ENCODE data around the gene MRPL12.

The MRPL12 gene

DNA sequence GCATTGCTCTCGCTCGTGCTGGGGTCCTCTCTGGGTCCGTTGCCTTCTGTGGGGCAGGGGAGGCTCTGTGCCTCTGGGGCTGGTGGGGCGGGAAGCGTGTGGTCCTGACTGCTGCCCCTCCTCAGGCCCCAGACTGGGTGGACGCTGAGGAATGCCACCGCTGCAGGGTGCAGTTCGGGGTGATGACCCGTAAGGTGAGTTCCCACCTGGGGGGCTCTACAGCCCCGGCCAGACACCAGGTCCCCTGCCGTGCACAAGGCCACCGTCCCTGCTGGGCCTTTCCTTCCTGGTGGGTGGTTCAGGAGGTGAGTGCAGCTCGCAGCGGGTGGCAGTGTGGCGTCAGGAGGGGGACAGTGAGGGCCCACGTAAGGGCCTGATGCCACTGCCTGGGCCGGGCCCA lies 12.6 kb upstream of the MRPL12 start:
- no peaks in the 10 kb centered on the region for H3K4me1 ChIP-seq (ENCODE audit: control insufficient read depth, insufficient read depth, low read length)
- H3K9me3 ChIP-seq (ENCODE audit: control insufficient read depth, insufficient read depth, low read depth, low read length): no peaks in the 10 kb centered on the region
- H3K4me3 ChIP-seq (ENCODE audit: low read depth, low read length): no peak overlapping the region
- H3K27ac ChIP-seq (ENCODE audit: extremely low read depth, low read depth, low read length): no peak overlapping the region
- ChIA-PET POLR2A (interaction anchor here (2.3 kb wide), 1 partner anchor 12 kb away, joined by 10 read pairs; the partner anchor contains the start of gene MRPL12), CTCF (interaction anchor here (1.0 to 1.1 kb wide), 2 partner anchors 12 to 15 kb away, joined by 3 read pairs; no protein-coding TSS in a partner anchor)
- peak; percentile 70 for TF ChIP-seq ZIC2 (tag by site-specific recombination; IDR thresholded peaks at IDR 0.05)
- TF ChIP-seq, protein P1, sequence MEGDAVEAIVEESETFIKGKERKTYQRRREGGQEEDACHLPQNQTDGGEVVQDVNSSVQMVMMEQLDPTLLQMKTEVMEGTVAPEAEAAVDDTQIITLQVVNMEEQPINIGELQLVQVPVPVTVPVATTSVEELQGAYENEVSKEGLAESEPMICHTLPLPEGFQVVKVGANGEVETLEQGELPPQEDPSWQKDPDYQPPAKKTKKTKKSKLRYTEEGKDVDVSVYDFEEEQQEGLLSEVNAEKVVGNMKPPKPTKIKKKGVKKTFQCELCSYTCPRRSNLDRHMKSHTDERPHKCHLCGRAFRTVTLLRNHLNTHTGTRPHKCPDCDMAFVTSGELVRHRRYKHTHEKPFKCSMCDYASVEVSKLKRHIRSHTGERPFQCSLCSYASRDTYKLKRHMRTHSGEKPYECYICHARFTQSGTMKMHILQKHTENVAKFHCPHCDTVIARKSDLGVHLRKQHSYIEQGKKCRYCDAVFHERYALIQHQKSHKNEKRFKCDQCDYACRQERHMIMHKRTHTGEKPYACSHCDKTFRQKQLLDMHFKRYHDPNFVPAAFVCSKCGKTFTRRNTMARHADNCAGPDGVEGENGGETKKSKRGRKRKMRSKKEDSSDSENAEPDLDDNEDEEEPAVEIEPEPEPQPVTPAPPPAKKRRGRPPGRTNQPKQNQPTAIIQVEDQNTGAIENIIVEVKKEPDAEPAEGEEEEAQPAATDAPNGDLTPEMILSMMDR (tag by site-specific recombination; IDR thresholded peaks at IDR 0.05): no peak
- peaks cover 11 to 98% of the 10 kb centered on the region in 2 experiments; a peak in 2 of 3 replicates for H3K36me3 ChIP-seq (ENCODE audit: control insufficient read depth in 2 of 2, insufficient read depth in 1 of 2, low read length in 2 of 2)

DNA sequence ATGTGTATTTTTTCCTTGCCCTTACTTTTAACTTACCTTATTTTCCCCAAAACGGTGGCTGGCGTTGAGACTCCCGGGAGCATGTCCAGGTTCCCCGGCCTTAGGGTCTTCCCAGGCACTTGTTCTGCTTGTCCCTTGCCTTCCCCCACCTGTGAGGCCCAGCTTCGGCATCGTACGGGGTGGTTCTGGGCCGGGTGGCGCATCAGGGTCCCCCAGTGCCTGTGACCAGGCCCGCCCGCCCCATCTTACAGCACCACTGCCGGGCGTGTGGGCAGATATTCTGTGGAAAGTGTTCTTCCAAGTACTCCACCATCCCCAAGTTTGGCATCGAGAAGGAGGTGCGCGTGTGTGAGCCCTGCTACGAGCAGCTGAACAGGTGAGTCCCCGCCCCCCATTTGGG lies 12.0 kb upstream of the MRPL12 start:
- no peaks in the 10 kb centered on the region for H3K4me1 ChIP-seq (ENCODE audit: control insufficient read depth, insufficient read depth, low read length)
- H3K27ac ChIP-seq (ENCODE audit: extremely low read depth, low read depth, low read length): no peak overlapping the region
- no peaks in the 10 kb centered on the region for H3K9me3 ChIP-seq (ENCODE audit: control insufficient read depth, insufficient read depth, low read depth, low read length)
- CTCF ChIA-PET: interaction anchor here (1.0 to 1.1 kb wide), 2 partner anchors 11 to 16 kb away, joined by 3 read pairs; no protein-coding TSS in a partner anchor
- POLR2A ChIA-PET: interaction anchor here (2.3 kb wide), 1 partner anchor 11 kb away, joined by 10 read pairs; the partner anchor contains the start of gene MRPL12
- peaks cover 6 to 98% of the 10 kb centered on the region in 2 experiments; a peak in 2 of 3 replicates for H3K36me3 ChIP-seq (ENCODE audit: control insufficient read depth in 2 of 2, insufficient read depth in 1 of 2, low read length in 2 of 2)
- no peak overlapping the region for H3K4me3 ChIP-seq (ENCODE audit: low read depth, low read length)
- TF ChIP-seq ZNF223 (tag by site-specific recombination; IDR thresholded peaks at IDR 0.05): no peak
- no peak for TF ChIP-seq ZFP41 (tag by site-specific recombination; IDR thresholded peaks at IDR 0.05; ENCODE audit: borderline replicate concordance)
- TF ChIP-seq, protein P2, sequence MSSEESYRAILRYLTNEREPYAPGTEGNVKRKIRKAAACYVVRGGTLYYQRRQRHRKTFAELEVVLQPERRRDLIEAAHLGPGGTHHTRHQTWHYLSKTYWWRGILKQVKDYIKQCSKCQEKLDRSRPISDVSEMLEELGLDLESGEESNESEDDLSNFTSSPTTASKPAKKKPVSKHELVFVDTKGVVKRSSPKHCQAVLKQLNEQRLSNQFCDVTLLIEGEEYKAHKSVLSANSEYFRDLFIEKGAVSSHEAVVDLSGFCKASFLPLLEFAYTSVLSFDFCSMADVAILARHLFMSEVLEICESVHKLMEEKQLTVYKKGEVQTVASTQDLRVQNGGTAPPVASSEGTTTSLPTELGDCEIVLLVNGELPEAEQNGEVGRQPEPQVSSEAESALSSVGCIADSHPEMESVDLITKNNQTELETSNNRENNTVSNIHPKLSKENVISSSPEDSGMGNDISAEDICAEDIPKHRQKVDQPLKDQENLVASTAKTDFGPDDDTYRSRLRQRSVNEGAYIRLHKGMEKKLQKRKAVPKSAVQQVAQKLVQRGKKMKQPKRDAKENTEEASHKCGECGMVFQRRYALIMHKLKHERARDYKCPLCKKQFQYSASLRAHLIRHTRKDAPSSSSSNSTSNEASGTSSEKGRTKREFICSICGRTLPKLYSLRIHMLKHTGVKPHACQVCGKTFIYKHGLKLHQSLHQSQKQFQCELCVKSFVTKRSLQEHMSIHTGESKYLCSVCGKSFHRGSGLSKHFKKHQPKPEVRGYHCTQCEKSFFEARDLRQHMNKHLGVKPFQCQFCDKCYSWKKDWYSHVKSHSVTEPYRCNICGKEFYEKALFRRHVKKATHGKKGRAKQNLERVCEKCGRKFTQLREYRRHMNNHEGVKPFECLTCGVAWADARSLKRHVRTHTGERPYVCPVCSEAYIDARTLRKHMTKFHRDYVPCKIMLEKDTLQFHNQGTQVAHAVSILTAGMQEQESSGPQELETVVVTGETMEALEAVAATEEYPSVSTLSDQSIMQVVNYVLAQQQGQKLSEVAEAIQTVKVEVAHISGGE (tag by site-specific recombination; conservative IDR thresholded peaks at IDR 0.05; ENCODE audit: low read depth): no peak
- TF ChIP-seq BCL11A (tag by site-specific recombination; IDR thresholded peaks at IDR 0.05; ENCODE audit: low read depth): no peak
- no peak for TF ChIP-seq ZNF560 (tag by site-specific recombination; IDR thresholded peaks at IDR 0.05; ENCODE audit: borderline replicate concordance)
- no peak for TF ChIP-seq ZNF521 (tag by site-specific recombination; IDR thresholded peaks at IDR 0.05)
- no peak for TF ChIP-seq GLI2 (tag by site-specific recombination; IDR thresholded peaks at IDR 0.05; ENCODE audit: borderline replicate concordance, low read depth)
- no peak for TF ChIP-seq KLF16 (tag by site-specific recombination; IDR thresholded peaks at IDR 0.05)
- no peak for TF ChIP-seq TRIM28 (IDR thresholded peaks at IDR 0.05; ENCODE audit: borderline replicate concordance, low read length)

DNA sequence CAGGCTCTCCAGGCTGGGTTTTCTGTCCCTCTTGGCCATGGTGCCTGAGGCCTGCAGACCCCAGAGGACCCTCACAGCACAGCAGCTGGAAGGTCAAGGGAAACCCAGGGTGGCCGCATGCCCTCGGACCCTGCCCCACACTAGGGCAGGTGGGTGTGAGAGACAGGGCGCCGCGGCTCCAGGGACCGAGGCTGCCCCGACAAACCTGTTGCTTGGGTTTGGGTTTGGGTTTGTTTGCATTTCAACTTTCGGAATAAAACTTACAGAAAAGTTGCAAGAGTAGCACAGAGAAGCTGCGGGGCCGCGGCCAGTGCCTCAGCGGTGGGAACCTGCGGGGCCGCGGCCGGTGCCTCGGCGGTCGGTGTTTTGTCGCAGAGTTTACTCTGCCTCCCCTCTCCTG lies 11.6 kb upstream of the MRPL12 start:
- no peak overlapping the region for H3K27ac ChIP-seq (ENCODE audit: extremely low read depth, low read depth, low read length)
- TF ChIP-seq, protein P3, sequence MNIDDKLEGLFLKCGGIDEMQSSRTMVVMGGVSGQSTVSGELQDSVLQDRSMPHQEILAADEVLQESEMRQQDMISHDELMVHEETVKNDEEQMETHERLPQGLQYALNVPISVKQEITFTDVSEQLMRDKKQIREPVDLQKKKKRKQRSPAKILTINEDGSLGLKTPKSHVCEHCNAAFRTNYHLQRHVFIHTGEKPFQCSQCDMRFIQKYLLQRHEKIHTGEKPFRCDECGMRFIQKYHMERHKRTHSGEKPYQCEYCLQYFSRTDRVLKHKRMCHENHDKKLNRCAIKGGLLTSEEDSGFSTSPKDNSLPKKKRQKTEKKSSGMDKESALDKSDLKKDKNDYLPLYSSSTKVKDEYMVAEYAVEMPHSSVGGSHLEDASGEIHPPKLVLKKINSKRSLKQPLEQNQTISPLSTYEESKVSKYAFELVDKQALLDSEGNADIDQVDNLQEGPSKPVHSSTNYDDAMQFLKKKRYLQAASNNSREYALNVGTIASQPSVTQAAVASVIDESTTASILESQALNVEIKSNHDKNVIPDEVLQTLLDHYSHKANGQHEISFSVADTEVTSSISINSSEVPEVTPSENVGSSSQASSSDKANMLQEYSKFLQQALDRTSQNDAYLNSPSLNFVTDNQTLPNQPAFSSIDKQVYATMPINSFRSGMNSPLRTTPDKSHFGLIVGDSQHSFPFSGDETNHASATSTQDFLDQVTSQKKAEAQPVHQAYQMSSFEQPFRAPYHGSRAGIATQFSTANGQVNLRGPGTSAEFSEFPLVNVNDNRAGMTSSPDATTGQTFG (tag by site-specific recombination; IDR thresholded peaks at IDR 0.05; ENCODE audit: borderline replicate concordance): no peak
- TF ChIP-seq ZNF529 (tag by site-specific recombination; IDR thresholded peaks at IDR 0.05; ENCODE audit: insufficient replicate concordance): no peak
- TF ChIP-seq SCRT2 (tag by site-specific recombination; IDR thresholded peaks at IDR 0.05): peak; percentile 81
- TF ChIP-seq SCRT1 (tag by site-specific recombination; IDR thresholded peaks at IDR 0.05; ENCODE audit: borderline replicate concordance): peak; percentile 59; the same call in 1 of the 2 replicates
- H3K36me3 ChIP-seq (ENCODE audit: control insufficient read depth in 2 of 2, insufficient read depth in 1 of 2, low read length in 2 of 2): peaks cover 6 to 98% of the 10 kb centered on the region in 2 experiments; a peak in 2 of 3 replicates
- H3K4me1 ChIP-seq (ENCODE audit: control insufficient read depth, insufficient read depth, low read length): no peaks in the 10 kb centered on the region
- POLR2A ChIA-PET: interaction anchor here (1.1 to 2.3 kb wide), 2 partner anchors 11 to 12 kb away, joined by 3 to 10 read pairs; partner anchors contain the start of gene MRPL12
- CTCF ChIA-PET: interaction anchor here (1.0 to 1.1 kb wide), 2 partner anchors 11 to 16 kb away, joined by 3 read pairs; no protein-coding TSS in a partner anchor
- no peaks in the 10 kb centered on the region for H3K9me3 ChIP-seq (ENCODE audit: control insufficient read depth, insufficient read depth, low read depth, low read length)
- no peak overlapping the region for H3K4me3 ChIP-seq (ENCODE audit: low read depth, low read length)

Data from HEK293 (cell line).